Sigmoid colon (tissue), 4 donors: Measurements from ENCODE around the gene SNUPN.

Experiments used
- POLR2A ChIP-seq, 2 donors: fragments of 450-650 bp; IDR thresholded peaks; one replicate each; pipeline ENCODE4 v1.6.1; 2016; ENCODE audit warnings: antibody characterized with exemption in 2 of 2, mild to moderate bottlenecking in 2 of 2, moderate library complexity in 2 of 2
- POLR2AphosphoS5 ChIP-seq, 4 donors: sonication (generic); formaldehyde crosslinking; IDR thresholded peaks; one replicate each; pipeline ENCODE4 v1.6.1; 2017; ENCODE audit warnings: antibody characterized with exemption in 4 of 4
- TF ChIP-seq, protein P1 (sequence below), 4 experiments: fragments of 450-650 bp in 3 of 4; fragments of 200-600 bp in 1 of 4; IDR thresholded peaks; one replicate each; pipeline ENCODE4 v1.5.1; 2016 to 2019; ENCODE audit warnings: antibody characterized with exemption in 4 of 4, mild to moderate bottlenecking in 3 of 4, moderate library complexity in 2 of 4

DNA sequence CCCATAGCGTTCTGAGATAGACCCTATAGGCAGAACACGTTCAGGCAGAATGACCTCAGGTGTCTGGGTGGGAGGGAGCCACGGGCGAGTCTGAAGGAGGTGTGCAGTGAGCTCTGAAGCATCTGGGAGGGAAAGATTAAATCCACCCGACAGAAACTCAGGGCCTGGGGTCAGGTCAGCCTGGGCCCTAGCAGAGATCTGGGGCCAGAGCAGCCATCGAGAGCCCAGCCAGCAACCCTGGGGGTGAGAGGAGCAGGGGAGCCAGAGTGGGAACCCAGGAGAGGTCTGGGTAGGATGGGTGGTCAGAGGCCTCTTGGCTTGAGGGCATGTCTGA lies 44.3 kb upstream of the SNUPN start:
- TF ChIP-seq, protein P1, sequence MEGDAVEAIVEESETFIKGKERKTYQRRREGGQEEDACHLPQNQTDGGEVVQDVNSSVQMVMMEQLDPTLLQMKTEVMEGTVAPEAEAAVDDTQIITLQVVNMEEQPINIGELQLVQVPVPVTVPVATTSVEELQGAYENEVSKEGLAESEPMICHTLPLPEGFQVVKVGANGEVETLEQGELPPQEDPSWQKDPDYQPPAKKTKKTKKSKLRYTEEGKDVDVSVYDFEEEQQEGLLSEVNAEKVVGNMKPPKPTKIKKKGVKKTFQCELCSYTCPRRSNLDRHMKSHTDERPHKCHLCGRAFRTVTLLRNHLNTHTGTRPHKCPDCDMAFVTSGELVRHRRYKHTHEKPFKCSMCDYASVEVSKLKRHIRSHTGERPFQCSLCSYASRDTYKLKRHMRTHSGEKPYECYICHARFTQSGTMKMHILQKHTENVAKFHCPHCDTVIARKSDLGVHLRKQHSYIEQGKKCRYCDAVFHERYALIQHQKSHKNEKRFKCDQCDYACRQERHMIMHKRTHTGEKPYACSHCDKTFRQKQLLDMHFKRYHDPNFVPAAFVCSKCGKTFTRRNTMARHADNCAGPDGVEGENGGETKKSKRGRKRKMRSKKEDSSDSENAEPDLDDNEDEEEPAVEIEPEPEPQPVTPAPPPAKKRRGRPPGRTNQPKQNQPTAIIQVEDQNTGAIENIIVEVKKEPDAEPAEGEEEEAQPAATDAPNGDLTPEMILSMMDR (IDR thresholded peaks at IDR 0.05), result no peak
- TF ChIP-seq POLR2A (IDR thresholded peaks at IDR 0.05), result no peak
- no peak for TF ChIP-seq POLR2AphosphoS5 (IDR thresholded peaks at IDR 0.05)
